ENCODE results near the gene CBY1.

Gene CBY1

GRCh38 chr22:38700789-38701628 is 44.6 kb downstream of the CBY1 start, which contains the start of gene JOSD1:
TSS of gene JOSD1 (minus strand) at chr22:38700943. CDS start at chr22:38699987, 956 bp downstream.
- Histone ChIP-seq H3K9me3 (ENCODE audit: control insufficient read depth, insufficient read depth, low read length) (no peaks in the 10 kb centered on the region), H3K27me3 (ENCODE audit: control insufficient read depth, insufficient read depth, low read length) (no peaks in the 10 kb centered on the region), H3K4me1 (ENCODE audit: control insufficient read depth, insufficient read depth, low read length) (peaks cover 2% of the 10 kb centered on the region; the same call in 1 of the 2 replicates), H3K27ac (ENCODE audit: low read length) (no peak within 1 kb of the TSS), H3K36me3 (ENCODE audit: control insufficient read depth, insufficient read depth, low read length) (no peaks in the 10 kb centered on the region), H3K4me3 (ENCODE audit: low read length) (peak within 1 kb of the TSS; percentile 89)
- no CpG with 5 or more reads among the region's 94 CpGs for WGBS (ENCODE audit: insufficient coverage, insufficient read length)
- DNase-seq (ENCODE audit: low read depth, low spot score), result peak; percentile 91

- H3K4me3 ChIP-seq (ENCODE audit: low read length), result no peak overlapping the region; the same call in 1 of the 2 replicates
- H3K9me3 ChIP-seq (ENCODE audit: control insufficient read depth, insufficient read depth, low read length), result no peaks in the 10 kb centered on the region
- H3K27ac ChIP-seq (ENCODE audit: low read length), result no peak overlapping the region
- no CpG with 5 or more reads among the region's 10 CpGs for WGBS (ENCODE audit: insufficient coverage, insufficient read length)
- no peak for DNase-seq (ENCODE audit: low read depth, low spot score)
- H3K36me3 ChIP-seq (ENCODE audit: control insufficient read depth, insufficient read depth, low read length), result no peaks in the 10 kb centered on the region
- H3K4me1 ChIP-seq (ENCODE audit: control insufficient read depth, insufficient read depth, low read length), result peaks cover 2% of the 10 kb centered on the region; the same call in 1 of the 2 replicates
- no peaks in the 10 kb centered on the region for H3K27me3 ChIP-seq (ENCODE audit: control insufficient read depth, insufficient read depth, low read length)
Measured at GRCh38 chr22:38704654-38705234, 48.3 kb downstream of the CBY1 start.

GRCh38 chr22:38705235-38706100 is 49.0 kb downstream of the CBY1 start, which contains the start of gene GTPBP1:
TSS of gene GTPBP1 (plus strand) at chr22:38705944. CDS start at chr22:38705956, 12 bp downstream.
- WGBS (ENCODE audit: insufficient coverage, insufficient read length), result no CpG with 5 or more reads among the region's 55 CpGs
- Histone ChIP-seq H3K36me3 (ENCODE audit: control insufficient read depth, insufficient read depth, low read length) (no peaks in the 10 kb centered on the region), H3K27me3 (ENCODE audit: control insufficient read depth, insufficient read depth, low read length) (no peaks in the 10 kb centered on the region), H3K4me3 (ENCODE audit: low read length) (peak within 1 kb of the TSS; percentile 98), H3K4me1 (ENCODE audit: control insufficient read depth, insufficient read depth, low read length) (peaks cover 2% of the 10 kb centered on the region; the same call in 1 of the 2 replicates), H3K27ac (ENCODE audit: low read length) (no peak within 1 kb of the TSS), H3K9me3 (ENCODE audit: control insufficient read depth, insufficient read depth, low read length) (no peaks in the 10 kb centered on the region)
- DNase-seq (ENCODE audit: low read depth, low spot score), result peak; percentile 100

GRCh38 chr22:38706101-38706900 is 49.9 kb downstream of the CBY1 start:
- peaks cover 2% of the 10 kb centered on the region; the same call in 1 of the 2 replicates for H3K4me1 ChIP-seq (ENCODE audit: control insufficient read depth, insufficient read depth, low read length)
- H3K4me3 ChIP-seq (ENCODE audit: low read length), result peak overlapping the region; percentile 98
- DNase-seq (ENCODE audit: low read depth, low spot score), result no peak
- no peaks in the 10 kb centered on the region for H3K27me3 ChIP-seq (ENCODE audit: control insufficient read depth, insufficient read depth, low read length)
- WGBS (ENCODE audit: insufficient coverage, insufficient read length), result no CpG with 5 or more reads among the region's 80 CpGs
- H3K36me3 ChIP-seq (ENCODE audit: control insufficient read depth, insufficient read depth, low read length), result no peaks in the 10 kb centered on the region
- H3K27ac ChIP-seq (ENCODE audit: low read length), result no peak overlapping the region
- no peaks in the 10 kb centered on the region for H3K9me3 ChIP-seq (ENCODE audit: control insufficient read depth, insufficient read depth, low read length)

GRCh38 chr22:38706901-38707195 is 50.4 kb downstream of the CBY1 start:
- no CpG with 5 or more reads among the region's 4 CpGs for WGBS (ENCODE audit: insufficient coverage, insufficient read length)
- no peak for DNase-seq (ENCODE audit: low read depth, low spot score)
- H3K27me3 ChIP-seq (ENCODE audit: control insufficient read depth, insufficient read depth, low read length), result no peaks in the 10 kb centered on the region
- no peaks in the 10 kb centered on the region for H3K36me3 ChIP-seq (ENCODE audit: control insufficient read depth, insufficient read depth, low read length)
- no peaks in the 10 kb centered on the region for H3K4me1 ChIP-seq (ENCODE audit: control insufficient read depth, insufficient read depth, low read length)
- no peaks in the 10 kb centered on the region for H3K9me3 ChIP-seq (ENCODE audit: control insufficient read depth, insufficient read depth, low read length)
- H3K4me3 ChIP-seq (ENCODE audit: low read length), result peak overlapping the region; percentile 98; the same call in 1 of the 2 replicates
- H3K27ac ChIP-seq (ENCODE audit: low read length), result no peak overlapping the region

- H3K9me3 ChIP-seq (ENCODE audit: control insufficient read depth, insufficient read depth, low read length), result no peaks in the 10 kb centered on the region
- H3K36me3 ChIP-seq (ENCODE audit: control insufficient read depth, insufficient read depth, low read length), result no peaks in the 10 kb centered on the region
- no peak overlapping the region for H3K4me3 ChIP-seq (ENCODE audit: low read length)
- H3K27me3 ChIP-seq (ENCODE audit: control insufficient read depth, insufficient read depth, low read length), result no peaks in the 10 kb centered on the region
- H3K27ac ChIP-seq (ENCODE audit: low read length), result no peak overlapping the region
- WGBS (ENCODE audit: insufficient coverage, insufficient read length), result no CpG with 5 or more reads among the region's 2 CpGs
- no peak for DNase-seq (ENCODE audit: low read depth, low spot score)
- no peaks in the 10 kb centered on the region; the same call in 1 of the 2 replicates for H3K4me1 ChIP-seq (ENCODE audit: control insufficient read depth, insufficient read depth, low read length)
Measured at GRCh38 chr22:38707346-38707745, 50.9 kb downstream of the CBY1 start.

GRCh38 chr22:38707984-38708383 is 51.5 kb downstream of the CBY1 start:
- Histone ChIP-seq H3K4me1 (ENCODE audit: control insufficient read depth, insufficient read depth, low read length) (peaks cover 1% of the 10 kb centered on the region; the same call in 1 of the 2 replicates), H3K27ac (ENCODE audit: low read length) (no peak overlapping the region), H3K9me3 (ENCODE audit: control insufficient read depth, insufficient read depth, low read length) (no peaks in the 10 kb centered on the region), H3K36me3 (ENCODE audit: control insufficient read depth, insufficient read depth, low read length) (no peaks in the 10 kb centered on the region), H3K27me3 (ENCODE audit: control insufficient read depth, insufficient read depth, low read length) (no peaks in the 10 kb centered on the region), H3K4me3 (ENCODE audit: low read length) (no peak overlapping the region)
- DNase-seq (ENCODE audit: low read depth, low spot score), result no peak
- no CpG with 5 or more reads among the region's 3 CpGs for WGBS (ENCODE audit: insufficient coverage, insufficient read length)

GRCh38 chr22:38709306-38709705 is 52.9 kb downstream of the CBY1 start:
- no CpG with 5 or more reads among the region's 3 CpGs for WGBS (ENCODE audit: insufficient coverage, insufficient read length)
- no peaks in the 10 kb centered on the region for H3K27me3 ChIP-seq (ENCODE audit: control insufficient read depth, insufficient read depth, low read length)
- H3K4me1 ChIP-seq (ENCODE audit: control insufficient read depth, insufficient read depth, low read length), result peaks cover 1% of the 10 kb centered on the region; the same call in 1 of the 2 replicates
- H3K9me3 ChIP-seq (ENCODE audit: control insufficient read depth, insufficient read depth, low read length), result no peaks in the 10 kb centered on the region
- no peak overlapping the region for H3K27ac ChIP-seq (ENCODE audit: low read length)
- H3K4me3 ChIP-seq (ENCODE audit: low read length), result no peak overlapping the region
- no peaks in the 10 kb centered on the region for H3K36me3 ChIP-seq (ENCODE audit: control insufficient read depth, insufficient read depth, low read length)
- no peak for DNase-seq (ENCODE audit: low read depth, low spot score)

- Histone ChIP-seq H3K27me3 (ENCODE audit: control insufficient read depth, insufficient read depth, low read length) (no peaks in the 10 kb centered on the region), H3K9me3 (ENCODE audit: control insufficient read depth, insufficient read depth, low read length) (no peaks in the 10 kb centered on the region), H3K4me1 (ENCODE audit: control insufficient read depth, insufficient read depth, low read length) (peaks cover 1% of the 10 kb centered on the region; the same call in 1 of the 2 replicates), H3K36me3 (ENCODE audit: control insufficient read depth, insufficient read depth, low read length) (no peaks in the 10 kb centered on the region), H3K4me3 (ENCODE audit: low read length) (no peak overlapping the region), H3K27ac (ENCODE audit: low read length) (no peak overlapping the region)
- WGBS (ENCODE audit: insufficient coverage, insufficient read length), result no CpG with 5 or more reads among the region's 3 CpGs
- DNase-seq (ENCODE audit: low read depth, low spot score), result no peak
Measured at GRCh38 chr22:38710351-38710750, 53.9 kb downstream of the CBY1 start.
